IPS DF 4.7 (cell line): Measurements from ENCODE around the gene CNTN4.

Source experiments
- DNase-seq: peaks from one replicate; pipeline ENCODE4 v3.0.0-alpha.2; 2013; ENCODE audit warnings: low spot score; ENCODE audit errors: extremely low read depth

Gene CNTN4

DNA sequence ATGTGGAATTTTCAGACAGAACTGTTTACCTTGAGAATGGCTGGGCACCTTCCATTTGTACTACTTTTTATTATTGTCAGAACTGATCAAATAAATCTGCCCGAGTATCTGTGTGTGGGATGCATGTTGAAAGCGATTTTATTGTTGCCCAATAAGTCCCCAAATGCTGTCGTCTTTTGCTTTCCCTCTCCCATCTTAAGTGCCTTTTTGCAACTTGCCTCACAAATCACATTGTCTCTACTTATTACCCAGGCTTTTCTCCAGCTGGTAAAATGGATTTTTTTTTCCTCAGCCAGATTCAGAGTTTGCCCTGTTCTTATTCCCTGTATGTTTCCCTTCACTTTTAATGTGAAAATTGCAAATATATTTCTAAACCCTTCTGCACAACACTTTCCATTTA, 163.1 kb downstream of the CNTN4 start:
- DNase-seq = no peak

DNA sequence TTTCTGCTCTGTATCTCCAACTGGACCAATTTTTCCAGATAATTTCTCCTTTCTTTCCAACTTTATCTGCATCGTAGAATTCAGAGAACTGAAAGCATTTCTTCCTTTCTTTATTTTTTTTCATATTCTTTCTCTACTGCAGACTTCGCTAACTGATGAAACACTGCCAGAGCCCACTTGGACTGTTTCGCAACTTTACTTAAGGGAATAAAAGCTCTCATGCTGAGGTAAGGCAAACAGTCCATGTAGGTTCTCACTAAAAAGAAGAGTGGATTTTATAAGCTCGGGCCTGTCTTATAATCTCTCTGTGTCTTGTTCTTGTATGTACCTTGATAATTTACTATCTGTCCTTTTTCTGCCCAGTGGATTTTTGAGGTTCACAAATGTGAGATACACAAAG, 163.5 kb downstream of the CNTN4 start:
- DNase-seq = no peak

DNA sequence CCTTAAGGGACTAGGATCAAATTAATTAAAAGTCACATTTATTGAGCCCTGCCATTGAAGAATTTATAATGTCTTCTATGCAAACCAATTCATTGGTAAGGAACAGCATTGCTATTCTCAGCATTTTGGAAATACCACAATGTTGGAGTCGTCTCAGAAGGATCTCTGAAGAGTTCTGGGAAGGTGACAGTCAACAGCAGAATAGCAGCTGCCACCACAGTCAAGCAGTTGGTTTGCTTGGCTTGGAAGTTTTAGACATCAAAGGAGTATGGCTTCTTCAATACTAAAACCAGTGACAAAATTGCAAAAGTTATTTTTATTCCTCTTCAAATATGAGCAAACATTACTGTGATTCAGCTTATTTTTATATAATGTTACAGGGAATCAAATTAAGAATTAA, 167.9 kb downstream of the CNTN4 start:
- no peak for DNase-seq

DNA sequence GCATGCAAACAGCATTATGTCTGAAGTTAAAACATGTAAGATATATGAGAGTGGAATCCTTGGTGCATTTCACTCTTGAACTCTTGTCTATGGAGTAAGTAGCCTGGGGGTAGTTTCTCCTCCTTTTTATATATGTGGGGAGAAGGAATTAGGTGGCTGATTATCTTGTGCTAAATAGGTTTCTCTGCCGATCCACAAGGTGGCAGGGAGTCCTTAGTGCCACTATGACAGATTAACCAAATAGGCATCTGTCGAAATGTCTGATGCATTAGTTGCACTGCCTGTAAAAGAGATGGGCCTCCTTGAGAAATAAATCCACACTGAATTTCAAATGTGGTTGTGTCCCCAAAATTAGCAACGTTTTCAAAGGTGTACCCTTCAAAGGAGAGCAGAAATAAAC, 170.1 kb downstream of the CNTN4 start:
- no peak for DNase-seq

DNA sequence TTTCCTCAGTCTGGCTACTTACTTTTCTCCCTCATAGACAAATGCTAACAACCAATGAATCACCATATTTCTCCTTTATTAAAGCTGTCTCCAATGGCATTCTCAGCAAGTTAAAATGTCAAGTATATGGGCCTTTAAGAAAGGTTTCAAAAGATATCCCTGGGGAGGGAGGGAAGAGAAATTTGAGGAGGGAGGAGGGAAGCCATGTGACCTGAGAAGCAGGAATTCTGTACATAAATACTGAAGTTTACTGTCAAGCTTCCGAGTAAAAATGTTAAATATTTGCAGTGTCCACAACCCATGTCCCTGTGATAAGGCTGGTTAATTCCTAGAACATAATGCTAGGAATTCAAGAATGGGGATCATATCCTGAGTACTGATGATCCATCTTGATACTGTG, 175.9 kb downstream of the CNTN4 start:
- DNase-seq = no peak

DNA sequence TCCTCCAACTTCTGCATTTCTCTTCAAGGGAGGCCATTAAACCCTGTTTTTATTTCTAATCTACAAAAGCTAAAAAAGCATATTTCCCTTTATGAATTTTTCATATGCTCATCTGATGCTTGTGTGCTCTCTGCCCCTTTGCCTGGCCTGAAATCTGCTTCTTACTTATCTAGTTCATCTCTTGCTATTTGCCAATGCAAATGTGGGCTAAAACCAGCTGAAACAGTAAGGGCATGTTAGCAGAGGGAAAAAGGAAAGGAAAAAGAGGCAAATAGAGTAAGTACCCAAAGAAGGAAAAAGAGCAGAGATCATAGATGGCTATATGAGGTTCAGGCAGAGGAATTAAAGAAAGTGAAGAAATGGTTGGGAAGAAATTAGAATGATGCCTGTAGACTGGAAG, 185.2 kb downstream of the CNTN4 start:
- DNase-seq = no peak

DNA sequence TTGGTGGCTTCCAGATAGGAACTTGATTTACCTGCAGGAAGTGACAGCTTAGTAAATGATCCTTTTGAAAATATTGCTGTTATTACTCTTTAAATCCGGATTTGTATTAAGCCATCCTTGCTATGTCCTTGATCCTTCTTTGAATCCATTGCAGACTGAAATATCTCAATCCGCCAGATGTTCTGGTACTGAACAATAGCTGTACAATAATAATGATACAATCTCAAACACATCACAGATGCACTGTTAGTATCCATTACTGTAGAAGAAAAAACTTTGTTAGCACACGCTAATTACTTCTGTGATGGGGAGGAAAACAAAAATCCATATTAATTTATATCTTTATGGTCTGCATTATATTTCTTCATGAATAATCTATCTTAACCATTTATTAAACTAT, 202.3 kb downstream of the CNTN4 start:
- DNase-seq = no peak

DNA sequence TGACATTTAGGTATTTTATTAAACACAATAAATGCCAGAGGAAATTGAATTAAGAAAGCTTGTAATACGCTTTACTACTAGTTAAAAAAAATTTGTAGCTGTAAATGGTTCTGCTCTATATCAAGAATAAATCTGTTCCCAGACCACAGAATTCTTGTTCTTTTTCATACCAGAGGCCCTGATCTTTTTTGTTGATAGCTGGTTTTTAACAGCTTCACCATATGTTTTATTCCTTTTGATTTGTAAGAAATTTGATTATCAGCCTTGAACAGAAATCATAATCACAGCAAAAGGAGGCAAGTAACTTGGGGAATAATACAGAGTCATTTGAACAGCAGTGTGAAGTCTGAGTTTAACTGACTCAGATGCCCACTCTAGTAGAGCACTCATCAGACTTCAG, 202.7 kb downstream of the CNTN4 start:
- no peak for DNase-seq

DNA sequence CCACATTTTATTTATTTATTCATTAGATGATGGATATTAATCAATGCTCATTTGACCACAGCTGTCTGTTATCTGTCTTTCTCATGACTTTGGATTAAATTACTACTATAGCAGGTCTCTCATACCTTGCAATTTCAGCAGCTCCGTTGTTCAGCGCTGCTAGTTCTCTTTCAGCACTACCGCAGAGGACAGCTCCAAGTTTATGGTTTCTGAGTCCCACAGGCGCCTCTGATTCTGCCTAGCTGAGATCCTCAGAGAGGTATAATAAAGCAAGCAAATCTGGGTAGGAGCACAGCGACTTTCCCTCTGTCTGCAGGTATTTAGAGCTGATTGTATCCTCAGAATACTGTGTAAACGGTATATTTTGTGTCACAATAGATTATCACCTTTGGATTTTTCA, 204.9 kb downstream of the CNTN4 start:
- DNase-seq = no peak

DNA sequence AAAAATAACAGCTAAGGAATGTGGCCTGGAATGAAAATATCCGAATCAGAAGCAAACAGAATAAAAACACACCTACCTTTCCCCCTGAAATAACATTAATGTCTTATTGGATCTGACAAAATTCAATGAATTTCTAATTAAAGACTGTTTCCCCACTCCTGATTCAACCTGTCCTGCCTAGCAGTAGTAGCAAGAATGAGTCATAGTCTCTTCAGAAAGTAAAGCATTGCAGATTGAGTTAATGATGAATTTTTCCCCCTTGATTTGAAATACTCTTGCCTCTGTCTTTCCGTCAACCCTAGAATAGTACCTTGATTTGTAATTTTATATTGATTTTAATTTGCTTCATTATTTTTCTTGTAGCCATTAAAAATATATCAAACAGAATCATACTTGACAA, 212.4 kb downstream of the CNTN4 start:
- DNase-seq = no peak

DNA sequence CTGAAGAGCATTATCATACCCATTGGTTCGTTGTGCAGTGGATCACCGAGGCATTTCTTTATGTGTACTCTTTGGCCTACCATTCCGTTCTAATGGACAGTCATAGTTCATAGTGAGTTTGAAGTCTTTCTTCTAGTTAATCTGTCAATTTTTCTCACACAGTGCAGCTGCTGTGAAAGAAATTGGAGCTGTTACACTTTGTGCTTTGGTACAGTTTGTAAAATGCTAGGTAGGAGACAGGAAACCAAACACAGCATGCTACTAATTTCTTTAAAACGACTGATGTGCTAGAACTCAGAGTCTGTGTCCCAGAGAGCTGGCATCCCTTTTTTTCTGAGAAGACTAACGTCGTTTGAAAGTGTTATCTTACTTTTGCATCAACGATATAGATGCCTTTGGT, 218.9 kb downstream of the CNTN4 start:
- DNase-seq = no peak

DNA sequence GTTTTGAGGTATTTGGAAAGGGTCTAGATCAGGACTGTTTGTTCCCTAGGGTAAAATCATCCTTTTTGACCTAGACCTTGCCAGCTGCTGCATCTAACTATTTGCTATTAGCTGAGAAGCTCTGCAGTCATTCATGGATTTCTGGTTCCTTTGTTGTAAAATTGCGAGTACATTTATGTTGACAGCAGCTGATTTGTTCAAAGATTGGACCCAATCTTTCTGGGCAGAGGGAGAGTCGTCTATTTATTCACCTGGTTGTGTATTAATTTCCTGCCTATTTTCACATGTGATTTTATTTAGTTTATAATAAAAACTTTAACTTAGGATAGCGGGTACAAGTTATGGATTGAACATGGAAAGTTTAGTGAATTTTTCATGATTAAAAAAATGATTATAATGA, 236.3 kb downstream of the CNTN4 start:
- no peak for DNase-seq

DNA sequence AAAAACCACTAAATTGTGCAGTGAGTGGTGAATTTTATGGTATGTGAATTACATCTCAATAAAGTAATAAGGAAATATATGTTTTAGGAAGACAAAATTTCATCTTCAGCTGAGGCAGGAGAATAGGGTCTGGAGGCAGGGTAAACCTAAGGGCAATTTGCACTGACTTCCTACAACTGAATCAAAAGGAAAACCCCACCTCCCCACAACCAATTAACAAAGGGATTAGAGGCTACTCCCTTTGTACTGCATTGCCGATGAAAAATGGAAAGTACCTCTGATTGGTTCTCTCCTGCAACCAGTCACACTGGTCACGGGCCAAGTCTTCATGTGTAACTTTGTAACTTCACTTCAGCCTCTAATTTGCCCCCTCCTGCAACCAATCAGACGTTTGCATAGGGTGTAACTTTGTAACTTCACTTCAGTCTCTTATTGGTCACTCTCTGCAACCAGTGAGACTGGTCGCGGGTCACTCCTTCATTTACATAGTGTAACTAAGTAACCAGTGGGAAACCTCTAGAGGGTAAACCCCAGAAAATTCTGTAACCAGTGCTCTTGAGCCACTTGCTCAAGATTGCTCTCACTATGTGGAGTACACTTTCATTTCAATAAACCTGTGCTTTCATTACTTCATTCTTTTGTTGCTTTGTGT, 244.5 kb downstream of the CNTN4 start:
- no peak for DNase-seq

DNA sequence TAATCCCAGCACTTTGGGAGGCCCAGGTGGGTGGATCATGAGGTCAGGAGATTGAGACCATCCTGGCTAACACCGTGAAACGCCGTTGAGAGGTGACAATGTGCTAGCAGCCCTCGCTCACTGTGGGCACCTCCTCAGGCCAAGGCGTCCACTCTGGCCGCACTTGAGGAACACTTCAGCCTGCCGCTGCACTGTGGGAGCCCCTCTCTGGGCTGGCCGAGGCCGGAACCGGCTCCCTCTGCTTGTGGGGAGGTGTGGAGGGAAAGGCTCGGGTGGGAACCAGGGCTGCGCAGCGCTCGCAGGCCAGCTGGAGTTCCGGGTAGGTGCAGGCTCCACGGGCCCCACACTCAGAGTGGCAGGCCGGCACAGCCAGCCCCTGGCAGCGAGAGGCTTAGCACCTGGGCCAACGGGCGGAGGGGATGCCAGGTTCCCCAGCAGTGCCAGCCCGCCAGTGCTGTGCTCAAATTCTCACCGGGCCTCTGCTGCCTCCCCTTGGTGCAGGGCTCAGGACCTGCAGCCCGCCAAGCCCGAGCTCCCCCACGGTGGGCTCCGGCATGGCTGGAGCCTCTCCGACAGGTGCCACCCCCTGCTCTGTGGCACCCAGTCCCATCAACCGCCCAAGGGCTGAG, 253.6 kb downstream of the CNTN4 start:
- no peak for DNase-seq

DNA sequence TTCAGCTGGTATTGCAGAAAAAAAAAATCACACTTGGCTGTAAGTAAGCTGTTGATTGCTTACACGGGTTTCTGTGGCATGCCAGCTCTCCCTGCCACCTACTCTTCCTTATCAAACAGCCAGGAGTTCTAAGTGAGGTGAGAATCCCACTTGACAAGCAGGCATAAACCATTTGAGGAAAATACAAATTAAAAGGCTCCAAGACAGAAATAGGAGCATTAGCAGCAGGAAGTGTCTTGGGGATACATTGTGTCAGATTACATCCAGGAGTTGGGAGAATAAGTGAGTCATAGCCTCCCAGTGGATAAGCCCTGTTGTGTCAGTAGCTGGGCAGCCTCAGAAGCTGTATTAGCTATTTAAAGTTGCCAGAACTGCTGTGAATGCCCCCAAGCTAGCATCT, 256.0 kb downstream of the CNTN4 start:
- DNase-seq = no peak

DNA sequence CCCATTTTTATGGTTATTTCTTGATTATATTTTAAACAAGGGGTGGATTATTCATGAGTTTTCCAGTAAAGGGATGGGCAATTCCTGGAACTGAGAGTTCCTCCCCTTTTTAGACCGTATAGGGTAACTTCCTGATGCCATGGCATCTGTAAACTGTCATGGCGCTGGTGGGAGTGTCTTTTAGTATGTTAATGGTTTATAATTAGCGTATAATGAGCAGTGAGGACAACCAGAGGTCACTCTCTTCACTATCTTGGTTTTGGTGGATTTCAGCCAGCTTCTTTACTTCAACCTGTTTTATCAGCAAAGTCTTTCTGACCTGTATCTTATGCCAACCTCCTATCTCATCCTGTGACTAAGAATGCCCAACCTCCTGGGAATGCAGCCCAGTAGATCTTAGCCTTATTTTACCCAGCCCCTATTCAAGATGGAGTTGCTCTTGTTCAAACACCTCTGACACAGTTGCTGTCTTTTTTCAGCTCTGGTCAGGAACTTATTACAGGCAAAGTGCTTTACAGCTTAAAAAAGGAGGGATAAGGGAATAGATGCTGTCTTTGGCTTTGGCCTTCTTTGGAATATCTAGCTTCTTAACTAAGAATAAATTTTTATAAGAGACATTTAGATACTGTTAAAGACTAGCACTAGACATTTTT, 257.8 kb downstream of the CNTN4 start:
- DNase-seq = no peak

DNA sequence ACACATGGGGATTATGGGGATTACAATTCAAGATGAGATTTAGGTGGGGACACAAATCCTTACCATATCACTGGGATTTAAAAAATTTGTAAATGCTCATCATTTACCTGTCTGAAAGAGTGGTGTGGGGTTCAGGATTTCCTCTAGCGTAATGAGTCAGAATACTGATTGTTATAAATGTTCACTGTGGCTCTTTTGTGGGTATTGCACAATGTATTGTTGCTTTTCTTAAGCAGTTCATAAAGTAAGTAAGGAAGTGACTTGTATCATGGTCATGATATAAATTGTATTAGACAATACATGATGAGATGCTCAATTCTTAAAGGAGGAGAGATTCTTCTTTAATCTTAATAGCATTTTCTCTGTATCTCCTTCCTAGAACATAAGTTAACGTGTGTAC, 262.1 kb downstream of the CNTN4 start:
- DNase-seq = no peak

DNA sequence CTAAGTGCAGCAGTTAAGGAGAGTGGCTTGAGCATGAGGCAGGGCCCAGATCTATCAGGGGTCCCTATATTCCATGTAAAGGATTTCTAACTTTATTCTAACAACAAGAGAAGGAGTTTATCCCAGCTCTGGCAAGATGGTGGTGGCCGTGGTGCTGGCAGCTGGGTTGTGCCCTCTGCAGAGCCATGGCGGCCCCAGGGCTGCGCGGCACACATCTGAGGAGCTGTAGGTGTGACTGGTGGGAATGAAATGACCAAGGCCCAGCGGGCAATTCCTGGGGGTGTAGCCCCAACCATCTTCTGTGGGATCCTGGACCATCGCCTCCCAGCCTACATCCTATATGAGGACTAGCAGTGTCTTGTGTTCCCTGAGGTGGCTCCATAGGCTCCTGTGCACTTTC, 263.5 kb downstream of the CNTN4 start:
- DNase-seq = no peak

DNA sequence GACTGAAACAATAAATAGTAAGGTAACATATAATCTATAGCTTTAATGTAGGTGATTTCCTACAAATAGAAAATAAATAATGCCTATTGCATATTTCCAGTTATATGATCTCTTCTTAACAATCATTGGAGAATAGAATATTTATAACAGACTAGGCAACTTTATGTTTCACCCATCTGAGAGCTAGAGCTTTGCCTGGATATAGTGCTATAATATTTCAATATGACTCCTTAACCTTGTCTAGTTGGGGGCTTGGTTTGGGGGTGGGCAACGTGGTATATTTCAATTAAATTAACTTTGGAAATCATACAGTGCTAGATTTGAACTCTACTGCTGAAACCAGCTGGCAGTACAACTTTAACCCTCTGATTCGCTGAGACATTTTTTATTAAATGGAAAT, 265.2 kb downstream of the CNTN4 start:
- DNase-seq = no peak

DNA sequence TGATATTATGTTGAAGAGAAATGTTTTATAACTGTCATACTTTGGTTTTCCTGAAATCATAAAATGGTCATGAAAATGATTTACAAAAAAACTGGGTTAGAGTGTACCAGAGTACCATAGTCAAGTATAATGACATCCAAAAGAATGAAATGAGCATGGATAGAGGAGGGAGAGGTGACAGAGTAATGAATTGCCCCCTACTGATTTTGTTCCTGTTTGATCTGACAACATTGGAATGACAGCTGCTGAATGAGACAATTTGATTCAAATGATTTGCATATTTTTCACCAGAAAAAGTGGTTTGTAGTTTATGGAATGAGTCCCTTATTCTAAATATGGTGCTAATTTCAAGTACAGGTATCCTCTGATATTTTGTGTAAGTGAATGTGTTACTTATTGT, 271.7 kb downstream of the CNTN4 start:
- no peak for DNase-seq

DNA sequence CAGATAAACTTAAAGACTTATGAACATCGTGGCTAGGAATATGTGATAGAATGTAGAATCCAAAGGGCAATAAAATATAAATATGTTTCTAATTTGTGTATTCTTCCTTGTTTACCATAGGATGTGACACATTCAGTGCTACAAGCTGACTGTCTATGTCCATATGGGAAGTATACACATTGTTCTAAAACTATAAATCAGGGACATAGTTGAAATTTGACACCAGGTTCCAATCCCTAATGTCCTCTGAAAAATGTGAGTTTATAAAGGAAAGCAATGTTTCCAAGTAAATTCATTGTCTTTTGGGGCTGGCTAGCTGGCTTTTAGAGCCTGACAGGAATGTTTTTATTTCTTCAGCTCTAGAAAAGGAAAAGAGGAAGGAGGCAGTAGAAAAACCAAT, 273.6 kb downstream of the CNTN4 start:
- DNase-seq = no peak

DNA sequence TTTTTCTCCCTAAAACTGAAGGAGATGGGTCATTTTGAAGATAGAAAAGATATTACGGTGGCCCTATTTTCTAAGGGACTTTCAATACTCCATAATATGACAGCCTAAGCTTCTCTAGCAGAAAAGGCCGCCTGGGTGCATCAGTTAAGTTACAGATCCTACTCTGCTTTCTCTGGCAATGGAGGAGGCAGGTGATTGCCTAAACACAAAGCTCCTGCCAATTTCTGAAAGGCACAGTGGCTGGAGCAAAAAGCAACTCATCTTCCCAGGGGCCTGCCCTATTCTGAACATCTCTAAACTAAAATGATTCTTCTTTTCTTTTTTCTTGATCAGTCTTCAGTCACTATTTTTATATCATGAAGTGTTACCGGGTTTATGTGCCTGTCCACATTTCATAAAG, 276.7 kb downstream of the CNTN4 start:
- DNase-seq = no peak

DNA sequence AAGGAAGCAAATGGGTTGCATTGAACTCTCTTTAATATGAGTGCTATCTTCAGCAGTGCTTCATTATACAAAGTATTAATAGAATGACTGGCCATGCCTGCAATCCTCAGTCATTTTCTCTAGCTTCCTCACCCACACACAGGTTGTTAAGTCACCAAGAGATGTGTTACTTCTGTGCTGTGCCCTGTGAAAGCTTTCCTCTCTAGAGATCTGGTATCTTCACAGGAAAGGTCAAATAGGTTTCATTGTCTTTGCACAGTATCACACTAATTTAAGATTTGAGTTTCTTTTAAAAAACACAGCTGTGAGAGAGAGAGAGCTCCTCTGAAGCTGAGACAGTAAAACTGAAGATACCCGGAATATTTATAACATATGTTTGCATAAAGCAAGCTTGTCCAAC, 278.6 kb downstream of the CNTN4 start:
- no peak for DNase-seq
